Measurements from ENCODE around the gene SEC22A.

SEC22A gene

GRCh38 chr3:123310186-123310585, 108.4 kb downstream of the SEC22A start:
- DNase-seq (ENCODE audit: low spot score) = no peak

- no peak for DNase-seq (ENCODE audit: low spot score)
These were observed 109.0 kb downstream of the SEC22A start for GRCh38 chr3:123310741-123311140.

GRCh38 chr3:123311201-123311600, 109.5 kb downstream of the SEC22A start:
- DNase-seq (ENCODE audit: low spot score) = no peak

- DNase-seq (ENCODE audit: low spot score) = no peak
These were observed 110.9 kb downstream of the SEC22A start for GRCh38 chr3:123312331-123313265.

- no peak for DNase-seq (ENCODE audit: low spot score)
These were observed 112.1 kb downstream of the SEC22A start for GRCh38 chr3:123313889-123314288.

GRCh38 chr3:123314359-123315270, 112.9 kb downstream of the SEC22A start:
- DNase-seq (ENCODE audit: low spot score) = peak; percentile 39

GRCh38 chr3:123315271-123315595, 113.5 kb downstream of the SEC22A start:
- no peak for DNase-seq (ENCODE audit: low spot score)

- DNase-seq (ENCODE audit: low spot score) = no peak
These were observed 116.0 kb downstream of the SEC22A start for GRCh38 chr3:123317716-123318115.

GRCh38 chr3:123318374-123318773, 116.6 kb downstream of the SEC22A start:
- DNase-seq (ENCODE audit: low spot score) = no peak

GRCh38 chr3:123319760-123320159, 118.0 kb downstream of the SEC22A start:
- DNase-seq (ENCODE audit: low spot score) = no peak

GRCh38 chr3:123320221-123320620, 118.5 kb downstream of the SEC22A start:
- DNase-seq (ENCODE audit: low spot score) = no peak

GRCh38 chr3:123321806-123322205, 120.1 kb downstream of the SEC22A start:
- no peak for DNase-seq (ENCODE audit: low spot score)

GRCh38 chr3:123322866-123323265, 121.1 kb downstream of the SEC22A start:
- DNase-seq (ENCODE audit: low spot score) = no peak

Data from putamen (tissue), 1 donor.